ENCODE measurements around the gene ADGRB2. TPM values are rescaled to one million over a fixed set of nuclear protein-coding genes. Genes with fewer than 3 reads are reported as not detected.

Gene ADGRB2
- total RNA-seq, 1 experiment from 2014 or later = 15.6 TPM

DNA sequence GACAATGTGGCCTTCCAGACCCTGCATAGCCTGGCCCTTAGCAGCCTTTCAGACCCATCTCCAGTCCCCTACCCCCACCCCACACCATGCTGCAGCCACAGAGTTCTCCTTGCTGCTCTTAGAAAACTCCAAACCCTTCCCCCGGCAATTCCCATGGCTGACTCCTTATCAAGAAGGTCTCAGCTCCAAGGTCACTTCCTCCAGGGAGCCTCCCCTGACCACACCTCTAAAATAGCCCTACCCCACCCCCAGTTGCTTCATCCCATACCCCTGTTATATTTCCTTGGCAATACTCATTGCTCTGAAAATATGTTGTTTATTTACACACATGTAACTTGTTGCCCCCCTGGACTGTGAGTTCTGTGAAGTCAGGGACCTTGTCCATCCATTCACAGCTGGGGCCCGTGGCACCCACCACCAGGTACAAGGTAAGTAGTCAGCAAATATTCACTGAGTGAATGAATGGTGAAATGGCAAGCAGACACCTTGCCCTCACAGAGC, 4.3 kb upstream of the ADGRB2 start:
- H3K9me2 ChIP-seq (ENCODE audit: insufficient read depth) = no peaks in the 10 kb centered on the region
- no peak overlapping the region for H3K4me3 ChIP-seq
- H3F3A ChIP-seq (ENCODE audit: insufficient read depth, low read depth) = peaks cover 22% of the 10 kb centered on the region
- ChIA-PET POLR2A (ENCODE audit: unreplicated experiment) (no interaction called here), CTCF (no interaction called here)
- H3K4me2 ChIP-seq = no peak overlapping the region
- H3K36me3 ChIP-seq (ENCODE audit: low read depth) = no peaks in the 10 kb centered on the region
- no peak overlapping the region for H3K27ac ChIP-seq
- H3K4me1 ChIP-seq (replicated peaks; ENCODE audit: insufficient read depth) = peaks cover under 1% of the 10 kb centered on the region; the same call in 1 of the 2 replicates
- no peaks in the 10 kb centered on the region for H4K20me1 ChIP-seq (ENCODE audit: insufficient read depth)
- H3K27me3 ChIP-seq (ENCODE audit: insufficient read depth, low read depth) = no peaks in the 10 kb centered on the region
- H3K79me2 ChIP-seq (ENCODE audit: low read depth) = no peaks in the 10 kb centered on the region
- H2AFZ ChIP-seq = no peak overlapping the region
- intact Hi-C loops (cut with micrococcal nuclease; ENCODE audit: unreplicated experiment) = no loop called here
- DNase-seq = no peak
- TF ChIP-seq, protein P1, sequence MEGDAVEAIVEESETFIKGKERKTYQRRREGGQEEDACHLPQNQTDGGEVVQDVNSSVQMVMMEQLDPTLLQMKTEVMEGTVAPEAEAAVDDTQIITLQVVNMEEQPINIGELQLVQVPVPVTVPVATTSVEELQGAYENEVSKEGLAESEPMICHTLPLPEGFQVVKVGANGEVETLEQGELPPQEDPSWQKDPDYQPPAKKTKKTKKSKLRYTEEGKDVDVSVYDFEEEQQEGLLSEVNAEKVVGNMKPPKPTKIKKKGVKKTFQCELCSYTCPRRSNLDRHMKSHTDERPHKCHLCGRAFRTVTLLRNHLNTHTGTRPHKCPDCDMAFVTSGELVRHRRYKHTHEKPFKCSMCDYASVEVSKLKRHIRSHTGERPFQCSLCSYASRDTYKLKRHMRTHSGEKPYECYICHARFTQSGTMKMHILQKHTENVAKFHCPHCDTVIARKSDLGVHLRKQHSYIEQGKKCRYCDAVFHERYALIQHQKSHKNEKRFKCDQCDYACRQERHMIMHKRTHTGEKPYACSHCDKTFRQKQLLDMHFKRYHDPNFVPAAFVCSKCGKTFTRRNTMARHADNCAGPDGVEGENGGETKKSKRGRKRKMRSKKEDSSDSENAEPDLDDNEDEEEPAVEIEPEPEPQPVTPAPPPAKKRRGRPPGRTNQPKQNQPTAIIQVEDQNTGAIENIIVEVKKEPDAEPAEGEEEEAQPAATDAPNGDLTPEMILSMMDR (conservative IDR thresholded peaks at IDR 0.05) = no peak
- no peak for TF ChIP-seq EZH2 (IDR thresholded peaks at IDR 0.05; ENCODE audit: low read depth)
- BruUV-seq (replicated peaks) = no TSS peak
- H3K9me3 ChIP-seq (ENCODE audit: insufficient read depth, low read depth) = no peaks in the 10 kb centered on the region

DNA sequence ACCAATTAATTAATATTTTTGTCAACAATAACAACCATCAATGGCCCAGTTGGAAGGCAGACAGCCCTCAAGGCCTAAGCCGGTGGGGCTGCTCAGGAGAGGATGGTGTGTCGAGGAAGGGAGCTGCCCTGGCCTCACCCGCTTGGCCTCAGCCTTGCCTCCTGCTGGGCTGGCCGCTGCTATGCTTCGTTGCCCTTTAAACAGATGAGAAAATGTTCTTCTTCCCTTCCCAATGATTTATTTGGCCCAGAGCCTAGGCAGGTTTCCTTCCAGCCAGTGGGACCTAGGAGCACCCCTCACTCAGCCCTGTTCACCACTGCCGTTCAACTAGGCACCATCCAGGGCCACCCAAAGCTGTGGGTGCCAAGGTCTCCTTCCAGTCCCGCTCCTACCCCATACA, 3.1 kb upstream of the ADGRB2 start:
- H4K20me1 ChIP-seq (ENCODE audit: insufficient read depth) = no peaks in the 10 kb centered on the region
- no peaks in the 10 kb centered on the region for H3K36me3 ChIP-seq (ENCODE audit: low read depth)
- TF ChIP-seq, protein P1 (conservative IDR thresholded peaks at IDR 0.05) = no peak
- no peak for TF ChIP-seq EZH2 (IDR thresholded peaks at IDR 0.05; ENCODE audit: low read depth)
- no peaks in the 10 kb centered on the region for H3K79me2 ChIP-seq (ENCODE audit: low read depth)
- no TSS peak for BruUV-seq (replicated peaks)
- H3K9me3 ChIP-seq (ENCODE audit: insufficient read depth, low read depth) = no peaks in the 10 kb centered on the region
- no peaks in the 10 kb centered on the region for H3K9me2 ChIP-seq (ENCODE audit: insufficient read depth)
- H3F3A ChIP-seq (ENCODE audit: insufficient read depth, low read depth) = peaks cover 23% of the 10 kb centered on the region
- no peak overlapping the region for H3K4me3 ChIP-seq
- no peak for DNase-seq
- ChIA-PET POLR2A (ENCODE audit: unreplicated experiment) (no interaction called here), CTCF (no interaction called here)
- H3K4me1 ChIP-seq (replicated peaks; ENCODE audit: insufficient read depth) = peaks cover 12% of the 10 kb centered on the region
- H3K4me2 ChIP-seq = no peak overlapping the region
- intact Hi-C loops (cut with micrococcal nuclease; ENCODE audit: unreplicated experiment) = no loop called here
- no peak overlapping the region for H3K27ac ChIP-seq
- H3K27me3 ChIP-seq (ENCODE audit: insufficient read depth, low read depth) = peaks cover 5% of the 10 kb centered on the region; the same call in 1 of the 2 replicates
- H2AFZ ChIP-seq = no peak overlapping the region

DNA sequence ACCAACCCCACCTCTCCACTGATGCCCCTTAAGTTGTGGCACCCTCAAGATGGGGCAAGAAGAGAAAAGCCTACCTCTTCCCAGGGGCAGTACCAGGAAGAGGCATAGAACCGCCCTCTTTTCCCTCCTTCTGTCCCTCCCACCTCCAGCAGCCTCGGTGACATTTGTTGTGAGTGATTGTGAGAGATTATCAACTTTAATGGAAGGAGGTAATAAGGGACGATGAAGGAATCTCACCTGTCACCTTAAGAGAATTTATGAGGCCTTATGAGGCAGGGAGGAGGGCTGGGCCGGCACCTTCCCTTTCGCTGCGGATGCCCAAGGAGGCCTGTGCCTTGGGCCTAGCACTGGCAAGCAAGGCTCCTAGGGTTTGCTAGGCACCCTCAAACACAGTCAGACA, 1.4 kb upstream of the ADGRB2 start:
- Histone ChIP-seq H2AFZ (no peak overlapping the region), H3K9me2 (ENCODE audit: insufficient read depth) (no peaks in the 10 kb centered on the region), H3F3A (ENCODE audit: insufficient read depth, low read depth) (peaks cover 32% of the 10 kb centered on the region), H3K9me3 (ENCODE audit: insufficient read depth, low read depth) (no peaks in the 10 kb centered on the region), H3K4me2 (no peak overlapping the region), H3K4me1 (replicated peaks; ENCODE audit: insufficient read depth) (peaks cover 25% of the 10 kb centered on the region), H3K79me2 (ENCODE audit: low read depth) (no peaks in the 10 kb centered on the region), H4K20me1 (ENCODE audit: insufficient read depth) (no peaks in the 10 kb centered on the region), H3K36me3 (ENCODE audit: low read depth) (no peaks in the 10 kb centered on the region), H3K27ac (no peak overlapping the region), H3K4me3 (no peak overlapping the region), H3K27me3 (ENCODE audit: insufficient read depth, low read depth) (peaks cover 5% of the 10 kb centered on the region; the same call in 1 of the 2 replicates)
- no TSS peak for BruUV-seq (replicated peaks)
- no peak for DNase-seq
- ChIA-PET POLR2A (ENCODE audit: unreplicated experiment) (no interaction called here), CTCF (no interaction called here)
- intact Hi-C loops (cut with micrococcal nuclease; ENCODE audit: unreplicated experiment) = no loop called here
- TF ChIP-seq, protein P1 (conservative IDR thresholded peaks at IDR 0.05) = no peak; the same call in none of the 2 replicates
